ENCODE measurements around the gene SATB2. TPM values are rescaled to one million over a fixed set of nuclear protein-coding genes. Genes with fewer than 3 reads are reported as not detected.

Gene SATB2
- total and polyA plus RNA-seq, 4 donors = 0.47 to 3.7 (median 1.8) TPM

DNA sequence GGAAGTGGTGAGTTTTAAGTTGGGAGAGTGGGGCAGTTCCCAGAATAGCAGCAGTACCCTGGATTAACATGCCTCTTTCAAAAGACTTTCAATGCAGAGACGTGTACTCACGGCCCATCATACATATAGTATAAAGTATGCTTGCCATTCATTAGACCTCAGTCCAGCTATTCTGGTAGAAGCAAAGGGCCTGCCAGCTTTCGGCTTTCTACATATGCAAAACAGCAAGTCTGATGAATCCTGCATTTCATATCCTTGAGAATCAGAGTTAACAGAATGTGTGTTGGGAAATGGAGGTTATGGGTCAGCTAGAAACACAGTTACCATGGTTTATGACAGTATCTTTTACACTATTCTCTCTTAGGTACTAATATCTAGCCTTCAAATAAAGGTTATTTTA is 27.5 kb downstream of the SATB2 start:
- ATAC-seq (ENCODE audit: insufficient read depth, low FRiP score) (no peak), DNase-seq (no peak)
- Histone ChIP-seq H3K4me3 (no peak overlapping the region), H3K9ac (ENCODE audit: insufficient read depth in 1 of 2, low read length in 2 of 2) (no peak overlapping the region), H3K4me1 (ENCODE audit: control insufficient read depth in 5 of 5, insufficient read depth in 5 of 5, low read length in 5 of 5) (no peaks in the 10 kb centered on the region), H3K27ac (ENCODE audit: low read depth in 1 of 2, low read length in 1 of 2) (no peak overlapping the region), H3K27me3 (ENCODE audit: control insufficient read depth in 3 of 3, insufficient read depth in 3 of 3, low read length in 2 of 3) (no peaks in the 10 kb centered on the region), H3K36me3 (ENCODE audit: control insufficient read depth in 4 of 4, insufficient read depth in 4 of 4, low read length in 4 of 4) (no peaks in the 10 kb centered on the region), H3K9me3 (ENCODE audit: control insufficient read depth in 4 of 4, insufficient read depth in 3 of 4, low read length in 3 of 4) (peaks cover 0 to 1% (median 0%) of the 10 kb centered on the region in 4 donors)
- WGBS, 2 donors = 91 to 93% methylated on average over 3 of the region's 3 CpGs
- TF ChIP-seq, protein P1, sequence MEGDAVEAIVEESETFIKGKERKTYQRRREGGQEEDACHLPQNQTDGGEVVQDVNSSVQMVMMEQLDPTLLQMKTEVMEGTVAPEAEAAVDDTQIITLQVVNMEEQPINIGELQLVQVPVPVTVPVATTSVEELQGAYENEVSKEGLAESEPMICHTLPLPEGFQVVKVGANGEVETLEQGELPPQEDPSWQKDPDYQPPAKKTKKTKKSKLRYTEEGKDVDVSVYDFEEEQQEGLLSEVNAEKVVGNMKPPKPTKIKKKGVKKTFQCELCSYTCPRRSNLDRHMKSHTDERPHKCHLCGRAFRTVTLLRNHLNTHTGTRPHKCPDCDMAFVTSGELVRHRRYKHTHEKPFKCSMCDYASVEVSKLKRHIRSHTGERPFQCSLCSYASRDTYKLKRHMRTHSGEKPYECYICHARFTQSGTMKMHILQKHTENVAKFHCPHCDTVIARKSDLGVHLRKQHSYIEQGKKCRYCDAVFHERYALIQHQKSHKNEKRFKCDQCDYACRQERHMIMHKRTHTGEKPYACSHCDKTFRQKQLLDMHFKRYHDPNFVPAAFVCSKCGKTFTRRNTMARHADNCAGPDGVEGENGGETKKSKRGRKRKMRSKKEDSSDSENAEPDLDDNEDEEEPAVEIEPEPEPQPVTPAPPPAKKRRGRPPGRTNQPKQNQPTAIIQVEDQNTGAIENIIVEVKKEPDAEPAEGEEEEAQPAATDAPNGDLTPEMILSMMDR (IDR thresholded peaks at IDR 0.05; ENCODE audit: control extremely low read depth, extremely low read depth) = no peak

- H3K27ac ChIP-seq (ENCODE audit: low read depth in 1 of 2, low read length in 1 of 2) = no peak overlapping the region
Observed at GRCh38 chr2:199428291-199428690, 29.4 kb downstream of the SATB2 start.

GRCh38 chr2:199424160-199424559 is 33.6 kb downstream of the SATB2 start:
- H3K4me3 ChIP-seq = no peak overlapping the region
- H3K27me3 ChIP-seq (ENCODE audit: control insufficient read depth in 3 of 3, insufficient read depth in 3 of 3, low read length in 2 of 3) = no peaks in the 10 kb centered on the region
- no peak overlapping the region for H3K27ac ChIP-seq (ENCODE audit: low read depth in 1 of 2, low read length in 1 of 2)
- H3K4me1 ChIP-seq (ENCODE audit: control insufficient read depth in 5 of 5, insufficient read depth in 5 of 5, low read length in 5 of 5) = no peaks in the 10 kb centered on the region
- no peaks in the 10 kb centered on the region for H3K9me3 ChIP-seq (ENCODE audit: control insufficient read depth in 4 of 4, insufficient read depth in 3 of 4, low read length in 3 of 4)
- DNase-seq = no peak
- ATAC-seq (ENCODE audit: insufficient read depth, low FRiP score) = no peak
- no peaks in the 10 kb centered on the region for H3K36me3 ChIP-seq (ENCODE audit: control insufficient read depth in 4 of 4, insufficient read depth in 4 of 4, low read length in 4 of 4)
- 58 to 70% methylated on average over 4 of the region's 4 CpGs for WGBS, 2 donors
- TF ChIP-seq, protein P1 (IDR thresholded peaks at IDR 0.05; ENCODE audit: control extremely low read depth, extremely low read depth) = no peak
- H3K9ac ChIP-seq (ENCODE audit: insufficient read depth in 1 of 2, low read length in 2 of 2) = no peak overlapping the region

More at GRCh38 chr2:199428291-199428690, 29.4 kb downstream of the SATB2 start:
- 90 to 92% methylated on average over 3 of the region's 3 CpGs for WGBS, 2 donors
- ATAC-seq (ENCODE audit: insufficient read depth, low FRiP score) (no peak), DNase-seq (no peak)
- no peaks in the 10 kb centered on the region for H3K27me3 ChIP-seq (ENCODE audit: control insufficient read depth in 3 of 3, insufficient read depth in 3 of 3, low read length in 2 of 3)
- H3K9me3 ChIP-seq (ENCODE audit: control insufficient read depth in 4 of 4, insufficient read depth in 3 of 4, low read length in 3 of 4) = peaks cover 0 to 1% (median 0%) of the 10 kb centered on the region in 4 donors
- no peak overlapping the region for H3K4me3 ChIP-seq
- H3K9ac ChIP-seq (ENCODE audit: insufficient read depth in 1 of 2, low read length in 2 of 2) = no peak overlapping the region
- H3K4me1 ChIP-seq (ENCODE audit: control insufficient read depth in 5 of 5, insufficient read depth in 5 of 5, low read length in 5 of 5) = no peaks in the 10 kb centered on the region
- TF ChIP-seq, protein P1 (IDR thresholded peaks at IDR 0.05; ENCODE audit: control extremely low read depth, extremely low read depth) = no peak
- H3K36me3 ChIP-seq (ENCODE audit: control insufficient read depth in 4 of 4, insufficient read depth in 4 of 4, low read length in 4 of 4) = no peaks in the 10 kb centered on the region

DNA sequence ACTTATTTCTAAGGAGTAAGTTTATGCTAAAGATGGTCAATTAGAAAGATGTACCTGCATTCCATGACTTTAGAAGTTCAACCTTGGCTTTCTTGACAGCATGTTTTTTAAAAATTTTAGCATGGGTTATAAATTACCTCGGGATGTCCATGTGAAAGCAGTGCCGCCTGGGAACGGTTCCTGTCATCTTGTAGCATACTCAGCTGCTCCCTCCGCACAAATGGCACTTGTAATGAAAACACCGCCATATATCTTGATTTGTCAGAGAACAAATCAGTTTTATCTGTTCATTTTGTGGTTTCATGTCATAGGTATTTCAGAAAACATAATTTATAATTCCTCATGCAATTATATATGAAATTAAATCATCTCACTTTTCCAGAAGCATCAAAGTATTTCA is 38.3 kb downstream of the SATB2 start:
- TF ChIP-seq, protein P1 (IDR thresholded peaks at IDR 0.05; ENCODE audit: control extremely low read depth, extremely low read depth) = no peak
- WGBS, 2 donors = 86 to 89% methylated on average over 5 of the region's 5 CpGs
- Histone ChIP-seq H3K36me3 (ENCODE audit: control insufficient read depth in 4 of 4, insufficient read depth in 4 of 4, low read length in 4 of 4) (no peaks in the 10 kb centered on the region), H3K27ac (ENCODE audit: low read depth in 1 of 2, low read length in 1 of 2) (no peak overlapping the region), H3K9ac (ENCODE audit: insufficient read depth in 1 of 2, low read length in 2 of 2) (no peak overlapping the region), H3K9me3 (ENCODE audit: control insufficient read depth in 4 of 4, insufficient read depth in 3 of 4, low read length in 3 of 4) (no peaks in the 10 kb centered on the region), H3K4me1 (ENCODE audit: control insufficient read depth in 5 of 5, insufficient read depth in 5 of 5, low read length in 5 of 5) (no peaks in the 10 kb centered on the region), H3K4me3 (no peak overlapping the region), H3K27me3 (ENCODE audit: control insufficient read depth in 3 of 3, insufficient read depth in 3 of 3, low read length in 2 of 3) (no peaks in the 10 kb centered on the region)
- ATAC-seq (ENCODE audit: insufficient read depth, low FRiP score) (no peak), DNase-seq (no peak)

All from lung (tissue), 12 donors.